NT2/D1 (cell line): ENCODE data around the gene FCN2.

ENCODE experiments used
- DNase-seq: peaks from one replicate; pipeline ENCODE4 v3.0.0-alpha.2; 2011; ENCODE audit warnings: low read depth, low spot score
- H3K27me3 ChIP-seq: 2 replicates; pipeline ENCODE4 v1.6.0; 2011; ENCODE audit warnings: mild to moderate bottlenecking; ENCODE audit not compliant: insufficient read length, insufficient read depth
- H3K36me3 ChIP-seq: 2 replicates; pipeline ENCODE4 v1.6.1; 2011; ENCODE audit warnings: mild to moderate bottlenecking, low read length, mixed read lengths; ENCODE audit not compliant: insufficient read depth, insufficient read length
- H3K4me1 ChIP-seq: 2 replicates; pipeline ENCODE4 v1.5.1; 2011; ENCODE audit not compliant: insufficient read depth, insufficient read length
- H3K4me3 ChIP-seq: 2 replicates; pipeline ENCODE4 v1.5.1; 2011; ENCODE audit warnings: low read depth; ENCODE audit not compliant: insufficient read length
- H3K9ac ChIP-seq: 2 replicates; pipeline ENCODE4 v1.6.0; 2011; ENCODE audit warnings: low read depth; ENCODE audit not compliant: insufficient read length
- H3K9me3 ChIP-seq: 2 replicates; pipeline ENCODE4 v1.5.1; 2011; ENCODE audit warnings: mild to moderate bottlenecking, low read length; ENCODE audit not compliant: insufficient read depth
- SUZ12 ChIP-seq: IDR thresholded peaks from 2 replicates; pipeline ENCODE4 v1.6.1; 2011; ENCODE audit not compliant: insufficient read length, insufficient read depth; ENCODE audit errors: extremely low read depth
- YY1 ChIP-seq: IDR thresholded peaks from 2 replicates; pipeline ENCODE4 v1.6.1; 2011; ENCODE audit not compliant: insufficient read length, insufficient read depth
- ZNF274 ChIP-seq: IDR thresholded peaks from 2 replicates; pipeline ENCODE4 v1.6.1; 2011; ENCODE audit warnings: mild to moderate bottlenecking, low read depth, low read length

The FCN2 gene

DNA sequence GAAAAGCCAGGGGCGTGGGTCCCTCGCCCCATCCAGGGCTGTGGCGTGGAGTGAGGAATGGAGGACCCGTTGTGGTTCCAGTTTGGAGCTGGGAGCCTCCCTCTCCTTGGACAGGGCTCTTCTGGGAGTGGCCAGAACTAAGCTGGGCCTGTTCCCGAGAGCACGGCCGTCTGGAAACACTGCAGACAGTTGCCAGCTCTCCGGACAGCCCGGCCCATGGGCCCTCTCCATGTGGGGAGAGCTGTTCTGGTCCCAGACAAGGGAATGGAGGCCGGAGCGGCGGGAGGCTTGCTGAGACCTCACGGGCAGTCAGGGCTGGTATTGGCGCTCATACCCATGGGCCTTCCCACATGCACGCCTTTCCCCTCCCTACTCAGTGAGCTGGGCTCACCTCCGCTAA lies 45.2 kb upstream of the FCN2 start:
- Histone ChIP-seq H3K36me3 (peaks cover 76% of the 10 kb centered on the region), H3K4me1 (peaks cover 6% of the 10 kb centered on the region), H3K27me3 (no peaks in the 10 kb centered on the region), H3K9me3 (no peaks in the 10 kb centered on the region), H3K9ac (no peak overlapping the region), H3K4me3 (no peak overlapping the region)
- DNase-seq, result no peak
- no peak for TF ChIP-seq ZNF274
- no peak for TF ChIP-seq SUZ12
- no peak for TF ChIP-seq YY1

DNA sequence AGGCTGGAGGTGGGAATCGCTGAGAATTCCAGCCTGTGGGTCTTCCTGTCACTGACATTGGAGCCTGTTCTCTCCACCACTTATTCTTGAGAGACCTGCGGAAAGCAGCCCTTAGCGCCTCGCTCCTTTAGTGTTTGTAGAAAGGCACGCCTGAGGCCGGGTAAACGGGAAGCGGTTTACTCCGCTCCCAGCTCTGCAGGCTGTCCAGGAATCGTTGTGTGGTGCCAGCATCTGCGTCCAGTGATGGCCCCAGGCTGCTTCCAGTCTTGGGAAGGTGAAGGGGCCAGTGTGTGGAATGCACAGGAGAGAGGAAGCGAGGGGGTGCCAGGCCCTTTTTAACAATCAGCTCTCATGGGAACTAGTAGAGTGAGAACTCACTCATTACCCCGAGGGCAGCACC lies 44.6 kb upstream of the FCN2 start:
- Histone ChIP-seq H3K4me3 (no peak overlapping the region), H3K27me3 (no peaks in the 10 kb centered on the region), H3K9me3 (no peaks in the 10 kb centered on the region), H3K4me1 (peaks cover 8% of the 10 kb centered on the region), H3K9ac (no peak overlapping the region), H3K36me3 (peaks cover 76% of the 10 kb centered on the region)
- no peak for TF ChIP-seq ZNF274
- no peak for DNase-seq

GRCh38 chr9:134836406-134836970 lies 44.1 kb upstream of the FCN2 start:
- Histone ChIP-seq H3K9me3 (no peaks in the 10 kb centered on the region), H3K4me3 (no peak overlapping the region), H3K9ac (no peak overlapping the region), H3K36me3 (peaks cover 76% of the 10 kb centered on the region), H3K27me3 (no peaks in the 10 kb centered on the region), H3K4me1 (peaks cover 8% of the 10 kb centered on the region)
- no peak for DNase-seq
- no peak for TF ChIP-seq YY1
- no peak for TF ChIP-seq ZNF274
- no peak for TF ChIP-seq SUZ12

GRCh38 chr9:134837529-134837928 lies 43.1 kb upstream of the FCN2 start:
- Histone ChIP-seq H3K27me3 (no peaks in the 10 kb centered on the region), H3K36me3 (peaks cover 78% of the 10 kb centered on the region), H3K9me3 (no peaks in the 10 kb centered on the region), H3K4me1 (peaks cover 8% of the 10 kb centered on the region), H3K9ac (no peak overlapping the region), H3K4me3 (no peak overlapping the region)
- TF ChIP-seq SUZ12 (no peak), YY1 (no peak), ZNF274 (no peak)
- DNase-seq, result no peak

- H3K9ac ChIP-seq, result no peak overlapping the region
- H3K4me1 ChIP-seq, result peaks cover 8% of the 10 kb centered on the region
- peaks cover 78% of the 10 kb centered on the region for H3K36me3 ChIP-seq
- TF ChIP-seq YY1, result no peak
- no peak for TF ChIP-seq ZNF274
- no peak for TF ChIP-seq SUZ12
- no peak for DNase-seq
- H3K9me3 ChIP-seq, result no peaks in the 10 kb centered on the region
- H3K4me3 ChIP-seq, result no peak overlapping the region
- H3K27me3 ChIP-seq, result no peaks in the 10 kb centered on the region
These were observed 41.8 kb upstream of the FCN2 start for GRCh38 chr9:134838651-134839454.

DNA sequence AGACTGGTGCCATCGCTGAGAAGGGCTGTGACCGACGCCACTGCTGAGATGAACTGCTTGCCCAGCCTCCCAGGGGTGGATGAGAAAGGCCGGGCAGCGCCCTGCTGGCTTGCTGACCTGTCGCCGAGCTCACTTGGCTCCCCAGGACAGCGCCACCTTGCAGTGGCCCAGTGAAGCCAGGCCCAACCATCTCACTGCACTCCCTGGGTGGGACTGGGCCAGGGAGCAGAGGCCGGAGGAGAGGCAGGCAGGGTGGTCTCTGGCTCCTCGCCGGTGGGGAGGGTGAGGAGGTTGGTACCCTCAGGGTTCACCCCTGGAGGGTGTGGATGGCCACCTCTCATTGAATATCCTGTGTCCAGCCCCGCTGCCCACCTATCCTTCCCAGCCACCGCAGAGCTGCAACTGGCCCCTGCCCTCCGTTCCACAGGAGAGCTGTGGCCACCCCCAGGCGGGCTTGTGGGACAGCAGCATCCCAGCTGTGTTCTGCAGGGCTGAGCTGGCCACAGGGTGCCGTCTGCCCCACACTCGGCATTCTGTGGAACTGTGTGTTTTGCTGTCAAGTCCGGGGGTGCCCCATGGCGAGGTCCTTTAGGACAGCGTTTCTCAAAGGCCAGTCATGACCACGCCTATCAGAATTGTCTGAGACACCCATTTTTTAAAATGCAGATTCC lies 41.0 kb upstream of the FCN2 start:
- no peak overlapping the region for H3K4me3 ChIP-seq
- no peak for TF ChIP-seq YY1
- TF ChIP-seq SUZ12, result no peak
- no peak for TF ChIP-seq ZNF274
- no peak for DNase-seq

DNA sequence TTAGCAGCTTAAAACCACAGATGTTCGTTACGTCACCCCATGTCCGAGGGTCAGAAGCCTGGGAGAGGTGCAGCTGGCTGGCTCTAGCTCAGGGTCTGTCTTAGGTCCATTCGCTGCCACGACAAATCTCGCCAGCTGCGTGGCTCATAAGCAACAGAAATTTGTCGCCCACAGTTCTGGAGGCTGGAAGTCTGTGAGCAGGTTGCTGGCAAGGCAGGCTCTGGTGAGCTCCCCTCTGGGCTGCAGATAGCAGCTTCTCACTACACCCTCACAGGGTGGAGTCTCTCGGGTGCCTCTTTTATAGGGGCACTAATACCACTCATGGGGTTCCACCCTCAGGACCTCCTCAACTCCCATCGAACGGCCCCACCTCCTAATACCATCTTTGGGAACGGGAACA lies 40.1 kb upstream of the FCN2 start:
- Histone ChIP-seq H3K4me1 (peaks cover 7% of the 10 kb centered on the region), H3K4me3 (no peak overlapping the region), H3K36me3 (peaks cover 67% of the 10 kb centered on the region), H3K9me3 (no peaks in the 10 kb centered on the region), H3K9ac (no peak overlapping the region), H3K27me3 (no peaks in the 10 kb centered on the region)
- DNase-seq, result no peak
- TF ChIP-seq YY1 (no peak), SUZ12 (no peak), ZNF274 (no peak)

More for the DNA sequence above, 41.0 kb upstream of the FCN2 start:
- Histone ChIP-seq H3K36me3 (peaks cover 71% of the 10 kb centered on the region), H3K9ac (peak overlapping the region; percentile 9), H3K9me3 (no peaks in the 10 kb centered on the region), H3K4me1 (peaks cover 8% of the 10 kb centered on the region), H3K27me3 (no peaks in the 10 kb centered on the region)
